A549 (cell line): ENCODE results near the gene CNIH1. TPM values are rescaled to one million over a fixed set of nuclear protein-coding genes. Genes with fewer than 3 reads are reported as not detected.
A peak's percentile ranks its signal among the peaks of the same experiment; 100 is the strongest.
"Not testable (repeated sequence)": the region's sequence is repeated elsewhere in the genome, so short reads cannot be mapped to it uniquely, and the experiment has no call there.

Source experiments
- ATAC-seq, 2 experiments: fragments of 200-7000 bp in 1 of 2; fragments of >200 bp in 1 of 2; cut with Nextera tagmentation in 1 of 2; cut with Tn5 transposase in 1 of 2; 3 replicates each; pipeline versions ENCODE4 v1.8.0 to v1.9.1; 2018 to 2020; ENCODE audit warnings: mild to moderate bottlenecking in 1 of 2, moderate library complexity in 1 of 2
- CTCF ChIA-PET: fragments of 300-600 bp; sonication (Branson Sonifier 250); formaldehyde crosslinking; extraction: SDS; loops from one replicate; lab custom pipeline; 2021; ENCODE audit warnings: antibody characterized with exemption, inconsistent platforms; lab: Yijun Ruan, JAX
- POLR2A ChIA-PET: fragments of 350-600 bp; formaldehyde crosslinking; extraction: SDS; loops from one replicate; lab custom pipeline; 2021; ENCODE audit warnings: antibody characterized with exemption, inconsistent platforms; lab: Yijun Ruan, JAX
- DNase-seq, 2 experiments: peaks; one replicate each; pipeline versions ENCODE4 v3.0.0 to v3.0.0-alpha.2; 2011 to 2016; ENCODE audit warnings: low read depth in 1 of 2, low spot score in 1 of 2
- FAIRE-seq: peaks from 2 replicates; lab custom pipeline; 2011; peaks lifted over from hg19 to GRCh38; lab: Jason Lieb, UNC
- H3K27ac ChIP-seq, 2 experiments: fragments of >200 bp; sonication (Bioruptor Twin); formaldehyde crosslinking; 3 replicates each; pipeline ENCODE4 v1.5.1; 2016 to 2017
- H3K4me1 ChIP-seq: fragments of >200 bp; sonication (Bioruptor Twin); formaldehyde crosslinking; 3 replicates; pipeline ENCODE4 v1.6.1; 2016
- H3K4me2 ChIP-seq: fragments of >200 bp; sonication (Bioruptor Twin); formaldehyde crosslinking; 3 replicates; pipeline ENCODE4 v1.6.1; 2016
- H3K4me3 ChIP-seq: fragments of >200 bp; sonication (Bioruptor Twin); formaldehyde crosslinking; 3 replicates; pipeline ENCODE4 v1.5.1; 2016
- H3K9me3 ChIP-seq: fragments of >200 bp; sonication (Bioruptor Twin); formaldehyde crosslinking; 3 replicates; pipeline ENCODE4 v1.6.1; 2016
- BCL3 ChIP-seq: fragments of >200 bp; sonication (Bioruptor Twin); formaldehyde crosslinking; IDR thresholded peaks from 3 replicates; pipeline ENCODE4 v1.6.1; 2016
- CEBPB ChIP-seq, 2 experiments: fragments of >200 bp in 1 of 2; sonication (Bioruptor Twin) in 1 of 2; formaldehyde crosslinking in 1 of 2; IDR thresholded peaks; 2 replicates each; pipeline ENCODE4 v1.6.1; 2012 to 2016
- CTCF ChIP-seq: fragments of >200 bp; sonication (Bioruptor Twin); formaldehyde crosslinking; IDR thresholded peaks from 3 replicates; pipeline ENCODE4 v1.5.1; 2016
- EHMT2 ChIP-seq: fragments of 200-600 bp; sonication (generic); IDR thresholded peaks from 2 replicates; pipeline ENCODE4 v1.6.1; 2016; ENCODE audit warnings: antibody characterized with exemption, low read depth, mild to moderate bottlenecking, moderate library complexity
- ELK1 ChIP-seq: fragments of 150-350 bp; IDR thresholded peaks from 2 replicates; pipeline ENCODE4 v1.6.1; 2014; ENCODE audit warnings: low read depth, mild to moderate bottlenecking, low read length
- FOSL2 ChIP-seq, 2 experiments: fragments of 450-650 bp in 1 of 2; fragments of >200 bp in 1 of 2; sonication (Bioruptor Twin) in 1 of 2; formaldehyde crosslinking; IDR thresholded peaks; 2 replicates each; pipeline versions ENCODE4 v1.5.0 to v1.6.1; 2016 to 2020; ENCODE audit warnings: mild to moderate bottlenecking in 1 of 2, moderate library complexity in 1 of 2
- HES2 ChIP-seq: fragments of >200 bp; sonication (Bioruptor Twin); formaldehyde crosslinking; IDR thresholded peaks from 2 replicates; pipeline ENCODE4 v1.6.1; 2016
- HOXA7 ChIP-seq: fragments of 250-450 bp; sonication (Bioruptor Pico); IDR thresholded peaks from 2 replicates; pipeline ENCODE4 v1.5.0; 2020; ENCODE audit warnings: mild to moderate bottlenecking, moderate library complexity
- JUNB ChIP-seq: fragments of >200 bp; sonication (Bioruptor Twin); formaldehyde crosslinking; IDR thresholded peaks from 2 replicates; pipeline ENCODE4 v1.6.1; 2016
- MAFK ChIP-seq: fragments of 450-650 bp; IDR thresholded peaks from 2 replicates; pipeline ENCODE4 v1.6.1; 2014; ENCODE audit not compliant: partially characterized antibody
- NFE2L2 ChIP-seq: fragments of 150-350 bp; conservative IDR thresholded peaks from 2 replicates; pipeline ENCODE4 v1.6.1; 2014; ENCODE audit warnings: low read length
- PHF8 ChIP-seq: fragments of 200-600 bp; sonication (generic); IDR thresholded peaks from 2 replicates; pipeline ENCODE4 v1.6.1; 2016; ENCODE audit warnings: low read depth, mild to moderate bottlenecking, antibody characterized with exemption, moderate library complexity, borderline replicate concordance
- SREBF2 ChIP-seq: fragments of 450-650 bp; IDR thresholded peaks from 2 replicates; pipeline ENCODE4 v1.6.1; 2014; ENCODE audit warnings: mild to moderate bottlenecking, moderate library complexity
- WGBS: methylation state at CpG from one replicate; pipeline ENCODE4 v1.1.6; 2017; ENCODE audit errors: missing lambda C conversion rate; 5-methylcytosine and 5-hydroxymethylcytosine counted together
- polyA plus RNA-seq, 4 experiments: library from polyadenylated mRNA; depleted of rRNA in 3 of 4; stranded (reverse); fragments of >200 nt; fragmentation: RNase III in 1 of 4; extraction: RNeasy Plus Mini Kit Qiagen cat#74134 plus additional on column Dnase treatment in 1 of 4; gene quantifications; 2 replicates in 3 of 4; 3 replicates in 1 of 4; pipeline ENCODE4 v1.2.3, GENCODE V29; 2011 to 2017

The CNIH1 gene
- polyA plus RNA-seq, 2 of the 4 experiments (the other 2 are of a cell fraction): 337 to 411 TPM

GRCh38 chr14:54447231-54447692 lies 6.1 kb upstream of the CNIH1 start:
- no peaks in the 10 kb centered on the region for H3K9me3 ChIP-seq
- 70% methylated on average over 8 of the region's 8 CpGs for WGBS
- ChIA-PET CTCF (interaction anchor here (0.8 kb wide), 1 partner anchor 10 kb away, joined by 3 read pairs; no protein-coding TSS in a partner anchor), POLR2A (interaction anchor here (0.7 to 1.1 kb wide), 2 partner anchors 27 to 62 kb away, joined by 3 to 4 read pairs; partner anchors contain the start of gene CGRRF1)
- H3K4me3 ChIP-seq: no peak overlapping the region
- H3K4me1 ChIP-seq: peaks cover 23% of the 10 kb centered on the region
- FAIRE-seq: no peak
- H3K27ac ChIP-seq: peak overlapping the region; percentile 60 to 80
- H3K4me2 ChIP-seq: peak overlapping the region; percentile 50
- TF ChIP-seq BCL3 (no peak), NFE2L2 (peak; percentile 25; the same call in 1 of the 2 replicates), HOXA7 (CRISPR knock-in tag) (no peak), HES2 (peak; percentile 61; the same call in 1 of the 2 replicates), FOSL2 (IDR thresholded peaks at IDR 0.05) (no peak), FOSL2 (CRISPR knock-in tag; IDR thresholded peaks at IDR 0.05) (peak; percentile 31; the same call in 1 of the 2 replicates), ELK1 (no peak), MAFK (peak; percentile 62), JUNB (no peak), CEBPB (IDR thresholded peaks at IDR 0.05) (peak; percentile 64 to 82; a peak in 3 of 4 replicates)
- TF ChIP-seq, all 56 proteins: peak for 5
- DNase-seq (peak; percentile 37 to 72), ATAC-seq (peak; percentile 83 to 84; a peak in 5 of 6 replicates)

GRCh38 chr14:54446161-54446693 lies 5.1 kb upstream of the CNIH1 start:
- CTCF ChIA-PET: interaction anchor here (1.0 to 1.6 kb wide), 3 partner anchors 8 to 79 kb away, joined by 3 to 5 read pairs (median 4); no protein-coding TSS in a partner anchor
- 56% methylated on average over 5 of the region's 5 CpGs for WGBS
- POLR2A ChIA-PET: interaction anchor here (0.9 to 1.1 kb wide), 3 partner anchors 42 to 75 kb away, joined by 3 to 5 read pairs (median 4); partner anchors contain the start of genes CGRRF1 and GMFB
- Histone ChIP-seq H3K27ac (peak overlapping the region; percentile 60 to 80; a peak in 4 of 6 replicates), H3K4me2 (peak overlapping the region; percentile 50; the same call in 2 of the 3 replicates), H3K9me3 (no peaks in the 10 kb centered on the region), H3K4me3 (no peak overlapping the region), H3K4me1 (peaks cover 29% of the 10 kb centered on the region)
- no peak for FAIRE-seq
- no peak for ATAC-seq
- no peak for DNase-seq
- no peak for TF ChIP-seq NFE2L2
- TF ChIP-seq, all 56 proteins: peak for 0

GRCh38 chr14:54444681-54445080 lies 3.5 kb upstream of the CNIH1 start:
- H3K9me3 ChIP-seq: no peaks in the 10 kb centered on the region
- DNase-seq (no peak), FAIRE-seq (no peak), ATAC-seq (no peak)
- no peak overlapping the region for H3K4me3 ChIP-seq
- ChIA-PET CTCF (interaction anchor here (0.6 to 1.3 kb wide), 3 partner anchors 9 to 78 kb away, joined by 3 read pairs; no protein-coding TSS in a partner anchor), POLR2A (no interaction called here)
- no peak overlapping the region for H3K27ac ChIP-seq
- peaks cover 31% of the 10 kb centered on the region for H3K4me1 ChIP-seq
- WGBS: 71% methylated on average over 7 of the region's 7 CpGs
- no peak overlapping the region for H3K4me2 ChIP-seq
- TF ChIP-seq JUNB: no peak

GRCh38 chr14:54443981-54444380 lies 2.8 kb upstream of the CNIH1 start:
- no peaks in the 10 kb centered on the region for H3K9me3 ChIP-seq
- FAIRE-seq (no peak), DNase-seq (no peak), ATAC-seq (no peak)
- 95% methylated on average over 18 of the region's 18 CpGs for WGBS
- ChIA-PET POLR2A (no interaction called here), CTCF (interaction anchor here (0.6 to 1.3 kb wide), 5 partner anchors 9 to 330 kb away, joined by 3 to 5 read pairs (median 3); no protein-coding TSS in a partner anchor)
- no peak overlapping the region for H3K27ac ChIP-seq
- peaks cover 38% of the 10 kb centered on the region for H3K4me1 ChIP-seq
- TF ChIP-seq SREBF2 (no peak), EHMT2 (no peak), PHF8 (no peak), HOXA7 (CRISPR knock-in tag) (no peak), CTCF (no peak)
- TF ChIP-seq, all 56 proteins: peak for 0
- no peak overlapping the region for H3K4me2 ChIP-seq
- H3K4me3 ChIP-seq: no peak overlapping the region

GRCh38 chr14:54442961-54443360 lies 1.8 kb upstream of the CNIH1 start:
- 89% methylated on average over 15 of the region's 23 CpGs for WGBS
- H3K4me2 ChIP-seq, H3K9me3 ChIP-seq, H3K4me3 ChIP-seq, ATAC-seq, DNase-seq, H3K27ac ChIP-seq, POLR2A ChIA-PET, FAIRE-seq: not testable (repeated sequence)
- CTCF ChIA-PET: interaction anchor here (1.0 to 1.1 kb wide), 2 partner anchors 14 to 332 kb away, joined by 3 to 5 read pairs; no protein-coding TSS in a partner anchor
- H3K4me1 ChIP-seq: peaks cover 43% of the 10 kb centered on the region
